Measurements from ENCODE around the gene BEST3. TPM values are rescaled to one million over a fixed set of nuclear protein-coding genes. Genes with fewer than 3 reads are reported as not detected.
"Not testable (repeated sequence)": the region's sequence is repeated elsewhere in the genome, so short reads cannot be mapped to it uniquely, and the experiment has no call there.

BEST3 gene
- total RNA-seq, 1 experiment from 2014 or later, result 0.59 TPM

- DNase-seq, result peak; percentile 7
- no peaks in the 10 kb centered on the region for H3K36me3 ChIP-seq
- H3K4me3 ChIP-seq, result no peak overlapping the region
- no peaks in the 10 kb centered on the region for H3K9me3 ChIP-seq
- no peaks in the 10 kb centered on the region; the same call in 1 of the 2 replicates for H3K27me3 ChIP-seq
Observed at GRCh38 chr12:69630191-69630590, 68.9 kb downstream of the BEST3 start.

GRCh38 chr12:69627501-69627900, 71.6 kb downstream of the BEST3 start:
- DNase-seq, result no peak
- no peaks in the 10 kb centered on the region for H3K36me3 ChIP-seq
- no peaks in the 10 kb centered on the region; the same call in 1 of the 2 replicates for H3K27me3 ChIP-seq
- no peaks in the 10 kb centered on the region for H3K9me3 ChIP-seq
- no peak overlapping the region for H3K4me3 ChIP-seq

- H3K9me3 ChIP-seq, result no peaks in the 10 kb centered on the region
- DNase-seq, result no peak
Observed at GRCh38 chr12:69623970-69624369, 75.1 kb downstream of the BEST3 start.

GRCh38 chr12:69621551-69621950, 77.6 kb downstream of the BEST3 start:
- Histone ChIP-seq H3K4me3 (no peak overlapping the region), H3K27me3 (no peaks in the 10 kb centered on the region; the same call in 1 of the 2 replicates), H3K9me3 (no peaks in the 10 kb centered on the region), H3K36me3 (no peaks in the 10 kb centered on the region)
- DNase-seq, result no peak

More at GRCh38 chr12:69623970-69624369, 75.1 kb downstream of the BEST3 start:
- Histone ChIP-seq H3K27me3 (no peaks in the 10 kb centered on the region; the same call in 1 of the 2 replicates), H3K4me3 (no peak overlapping the region), H3K36me3 (no peaks in the 10 kb centered on the region)

- Histone ChIP-seq H3K27me3 (no peaks in the 10 kb centered on the region; the same call in 1 of the 2 replicates), H3K36me3 (no peaks in the 10 kb centered on the region), H3K9me3 (no peaks in the 10 kb centered on the region), H3K4me3 (no peak overlapping the region)
- DNase-seq, result no peak
Observed at GRCh38 chr12:69620921-69621320, 78.2 kb downstream of the BEST3 start.

- DNase-seq, result no peak
- H3K27me3 ChIP-seq, result no peaks in the 10 kb centered on the region
- no peak overlapping the region for H3K4me3 ChIP-seq
- H3K9me3 ChIP-seq, result no peaks in the 10 kb centered on the region
- no peaks in the 10 kb centered on the region for H3K36me3 ChIP-seq
Observed at GRCh38 chr12:69620077-69620476, 79.0 kb downstream of the BEST3 start.

- H3K4me3 ChIP-seq, result no peak overlapping the region
- H3K27me3 ChIP-seq, result no peaks in the 10 kb centered on the region
- H3K36me3 ChIP-seq, result no peaks in the 10 kb centered on the region
- no peaks in the 10 kb centered on the region for H3K9me3 ChIP-seq
- no peak for DNase-seq
Observed at GRCh38 chr12:69619050-69619449, 80.1 kb downstream of the BEST3 start.

GRCh38 chr12:69616025-69616424, 83.1 kb downstream of the BEST3 start:
- H3K4me3 ChIP-seq, result no peak overlapping the region
- no peak for DNase-seq
- H3K36me3 ChIP-seq, result no peaks in the 10 kb centered on the region
- H3K27me3 ChIP-seq, result no peaks in the 10 kb centered on the region
- no peaks in the 10 kb centered on the region for H3K9me3 ChIP-seq

GRCh38 chr12:69613351-69613750, 85.8 kb downstream of the BEST3 start:
- H3K27me3 ChIP-seq, result no peaks in the 10 kb centered on the region
- no peaks in the 10 kb centered on the region for H3K9me3 ChIP-seq
- H3K4me3 ChIP-seq, result no peak overlapping the region
- no peaks in the 10 kb centered on the region for H3K36me3 ChIP-seq
- no peak for DNase-seq

- Histone ChIP-seq H3K36me3 (no peaks in the 10 kb centered on the region), H3K4me3 (no peak within 1 kb of the TSS), H3K27me3 (no peaks in the 10 kb centered on the region), H3K9me3 (no peaks in the 10 kb centered on the region)
- DNase-seq, result no peak
Observed at GRCh38 chr12:69610729-69611128, 88.4 kb downstream of the BEST3 start, which contains the start of gene LRRC10. LRRC10 (minus strand) TSS chr12:69610907; CDS start chr12:69610838, 69 bp downstream.

GRCh38 chr12:69610126-69610525, 89.0 kb downstream of the BEST3 start:
- Histone ChIP-seq H3K36me3 (no peaks in the 10 kb centered on the region), H3K4me3 (no peak overlapping the region), H3K9me3 (no peaks in the 10 kb centered on the region), H3K27me3 (no peaks in the 10 kb centered on the region)
- no peak for DNase-seq

- Histone ChIP-seq H3K36me3 (peaks cover 1% of the 10 kb centered on the region), H3K27me3 (no peaks in the 10 kb centered on the region), H3K9me3 (no peaks in the 10 kb centered on the region)
Observed at GRCh38 chr12:69608114-69608513, 91.0 kb downstream of the BEST3 start.

GRCh38 chr12:69604275-69604674, 94.8 kb downstream of the BEST3 start:
- not testable (repeated sequence) for H3K27me3 ChIP-seq, H3K9me3 ChIP-seq, DNase-seq, H3K4me3 ChIP-seq
- H3K36me3 ChIP-seq, result peaks cover 39% of the 10 kb centered on the region

More at GRCh38 chr12:69608114-69608513, 91.0 kb downstream of the BEST3 start:
- no peak for DNase-seq
- no peak overlapping the region for H3K4me3 ChIP-seq

Other genes with a start within 250 kb of the BEST3 start
- gene FRS2, start 228.9 kb downstream of the BEST3 start, total RNA-seq (2014; rRNA removed; shearing (Covaris generic); ENCODE audit: low replicate concordance), result 23.0 and 24.8 TPM in 2 replicates
- gene CCT2, start 113.8 kb downstream of the BEST3 start, total RNA-seq (2014; rRNA removed; shearing (Covaris generic); ENCODE audit: low replicate concordance), result 533 and 548 TPM in 2 replicates
- gene LRRC10, start 88.4 kb downstream of the BEST3 start, total RNA-seq (2014; rRNA removed; shearing (Covaris generic); ENCODE audit: low replicate concordance), result not detected in 2 replicates
- 9.9 and 53.5 TPM in 2 replicates for gene RAB3IP, start 39.6 kb upstream of the BEST3 start, total RNA-seq (2014; rRNA removed; shearing (Covaris generic); ENCODE audit: low replicate concordance)
- gene MYRFL, start 125.9 kb upstream of the BEST3 start, total RNA-seq (2014; rRNA removed; shearing (Covaris generic); ENCODE audit: low replicate concordance), result not detected in 2 replicates